HG03565 (cell line): ENCODE measurements around the gene DUSP10.

Experiments used
- ATAC-seq: cut with Tn5 transposase; IDR thresholded peaks from one replicate; pipeline ENCODE4 v1.9.1; 2021; ENCODE audit warnings: mild to moderate bottlenecking, moderate library complexity; ENCODE audit not compliant: unreplicated experiment

The DUSP10 gene

GRCh38 chr1:221735999-221736398 lies 5.9 kb downstream of the DUSP10 start:
- no peak for ATAC-seq

- no peak for ATAC-seq
These were observed 7.7 kb downstream of the DUSP10 start for GRCh38 chr1:221734187-221734586.

GRCh38 chr1:221732052-221732451 lies 9.8 kb downstream of the DUSP10 start:
- ATAC-seq: no peak

GRCh38 chr1:221729771-221730330 lies 12.0 kb downstream of the DUSP10 start:
- ATAC-seq: no peak

- ATAC-seq: no peak
These were observed 13.8 kb downstream of the DUSP10 start for GRCh38 chr1:221728037-221728505.

GRCh38 chr1:221727146-221728036 lies 14.5 kb downstream of the DUSP10 start:
- ATAC-seq: no peak

- ATAC-seq: no peak
These were observed 15.9 kb downstream of the DUSP10 start for GRCh38 chr1:221725735-221726672.

- ATAC-seq: no peak
These were observed 16.8 kb downstream of the DUSP10 start for GRCh38 chr1:221724931-221725605.

- ATAC-seq: no peak
These were observed 18.0 kb downstream of the DUSP10 start for GRCh38 chr1:221723848-221724236.

GRCh38 chr1:221723018-221723847 lies 18.7 kb downstream of the DUSP10 start:
- ATAC-seq: peak; percentile 35

- ATAC-seq: no peak
These were observed 19.5 kb downstream of the DUSP10 start for GRCh38 chr1:221722254-221723017.

GRCh38 chr1:221720545-221720944 lies 21.3 kb downstream of the DUSP10 start:
- ATAC-seq: no peak

GRCh38 chr1:221719987-221720386 lies 21.9 kb downstream of the DUSP10 start:
- ATAC-seq: no peak

- ATAC-seq: no peak
These were observed 22.7 kb downstream of the DUSP10 start for GRCh38 chr1:221719278-221719597.

- no peak for ATAC-seq
These were observed 23.3 kb downstream of the DUSP10 start for GRCh38 chr1:221718381-221719277.

GRCh38 chr1:221717485-221717853 lies 24.4 kb downstream of the DUSP10 start:
- ATAC-seq: no peak

GRCh38 chr1:221716713-221717484 lies 25.0 kb downstream of the DUSP10 start:
- no peak for ATAC-seq
